GM23338 (cell line): ENCODE results near the gene DPF3. TPM values are rescaled to one million over a fixed set of nuclear protein-coding genes. Genes with fewer than 3 reads are reported as not detected.

ENCODE experiments used
- CREB1 ChIP-seq: fragments of 250-450 bp; sonication (Bioruptor Pico); IDR thresholded peaks from 2 replicates; pipeline ENCODE4 v1.5.0; 2020; ENCODE audit warnings: low read depth, mild to moderate bottlenecking, moderate library complexity
- EZH2 ChIP-seq: fragments of 200-600 bp; sonication (generic); IDR thresholded peaks from one replicate; pipeline ENCODE4 v1.8.0; 2017; ENCODE audit warnings: antibody characterized with exemption, mild to moderate bottlenecking, low read depth; ENCODE audit not compliant: unreplicated experiment
- JUNB ChIP-seq: IDR thresholded peaks from one replicate; pipeline ENCODE4 v1.6.1; 2016; ENCODE audit warnings: antibody characterized with exemption; ENCODE audit not compliant: unreplicated experiment
- REST ChIP-seq: IDR thresholded peaks from one replicate; pipeline ENCODE4 v1.6.1; 2018; ENCODE audit warnings: antibody characterized with exemption; ENCODE audit not compliant: unreplicated experiment
- ZNF331 ChIP-seq: fragments of 250-450 bp; sonication (Bioruptor Pico); IDR thresholded peaks from 2 replicates; pipeline ENCODE4 v1.5.0; 2020; ENCODE audit warnings: low read depth, mild to moderate bottlenecking, moderate library complexity
- polyA plus RNA-seq: library from polyadenylated mRNA; unstranded; fragments of >200 nt; fragmentation: Nextera tagmentation; extraction: Ambion mirVana; gene quantifications from 2 replicates; pipeline ENCODE4 v1.2.1, GENCODE V29; 2016
- total RNA-seq: library from RNA; depleted of rRNA; stranded (reverse); fragments of >200 nt; shearing (Covaris generic); gene quantifications from 2 replicates; pipeline ENCODE4 v1.2.3, GENCODE V29; 2014
- TF ChIP-seq, protein P1 (sequence below): fragments of 250-450 bp; sonication (Bioruptor Pico); IDR thresholded peaks from 2 replicates; pipeline ENCODE4 v1.5.0; 2020; ENCODE audit warnings: mild to moderate bottlenecking, moderate library complexity

Gene DPF3
- total and polyA plus RNA-seq, 2 experiments from 2014 or later, result 0.18 to 1.0 TPM

GRCh38 chr14:72644038-72644437 lies 249.9 kb downstream of the DPF3 start (continued):
- TF ChIP-seq, protein P1, sequence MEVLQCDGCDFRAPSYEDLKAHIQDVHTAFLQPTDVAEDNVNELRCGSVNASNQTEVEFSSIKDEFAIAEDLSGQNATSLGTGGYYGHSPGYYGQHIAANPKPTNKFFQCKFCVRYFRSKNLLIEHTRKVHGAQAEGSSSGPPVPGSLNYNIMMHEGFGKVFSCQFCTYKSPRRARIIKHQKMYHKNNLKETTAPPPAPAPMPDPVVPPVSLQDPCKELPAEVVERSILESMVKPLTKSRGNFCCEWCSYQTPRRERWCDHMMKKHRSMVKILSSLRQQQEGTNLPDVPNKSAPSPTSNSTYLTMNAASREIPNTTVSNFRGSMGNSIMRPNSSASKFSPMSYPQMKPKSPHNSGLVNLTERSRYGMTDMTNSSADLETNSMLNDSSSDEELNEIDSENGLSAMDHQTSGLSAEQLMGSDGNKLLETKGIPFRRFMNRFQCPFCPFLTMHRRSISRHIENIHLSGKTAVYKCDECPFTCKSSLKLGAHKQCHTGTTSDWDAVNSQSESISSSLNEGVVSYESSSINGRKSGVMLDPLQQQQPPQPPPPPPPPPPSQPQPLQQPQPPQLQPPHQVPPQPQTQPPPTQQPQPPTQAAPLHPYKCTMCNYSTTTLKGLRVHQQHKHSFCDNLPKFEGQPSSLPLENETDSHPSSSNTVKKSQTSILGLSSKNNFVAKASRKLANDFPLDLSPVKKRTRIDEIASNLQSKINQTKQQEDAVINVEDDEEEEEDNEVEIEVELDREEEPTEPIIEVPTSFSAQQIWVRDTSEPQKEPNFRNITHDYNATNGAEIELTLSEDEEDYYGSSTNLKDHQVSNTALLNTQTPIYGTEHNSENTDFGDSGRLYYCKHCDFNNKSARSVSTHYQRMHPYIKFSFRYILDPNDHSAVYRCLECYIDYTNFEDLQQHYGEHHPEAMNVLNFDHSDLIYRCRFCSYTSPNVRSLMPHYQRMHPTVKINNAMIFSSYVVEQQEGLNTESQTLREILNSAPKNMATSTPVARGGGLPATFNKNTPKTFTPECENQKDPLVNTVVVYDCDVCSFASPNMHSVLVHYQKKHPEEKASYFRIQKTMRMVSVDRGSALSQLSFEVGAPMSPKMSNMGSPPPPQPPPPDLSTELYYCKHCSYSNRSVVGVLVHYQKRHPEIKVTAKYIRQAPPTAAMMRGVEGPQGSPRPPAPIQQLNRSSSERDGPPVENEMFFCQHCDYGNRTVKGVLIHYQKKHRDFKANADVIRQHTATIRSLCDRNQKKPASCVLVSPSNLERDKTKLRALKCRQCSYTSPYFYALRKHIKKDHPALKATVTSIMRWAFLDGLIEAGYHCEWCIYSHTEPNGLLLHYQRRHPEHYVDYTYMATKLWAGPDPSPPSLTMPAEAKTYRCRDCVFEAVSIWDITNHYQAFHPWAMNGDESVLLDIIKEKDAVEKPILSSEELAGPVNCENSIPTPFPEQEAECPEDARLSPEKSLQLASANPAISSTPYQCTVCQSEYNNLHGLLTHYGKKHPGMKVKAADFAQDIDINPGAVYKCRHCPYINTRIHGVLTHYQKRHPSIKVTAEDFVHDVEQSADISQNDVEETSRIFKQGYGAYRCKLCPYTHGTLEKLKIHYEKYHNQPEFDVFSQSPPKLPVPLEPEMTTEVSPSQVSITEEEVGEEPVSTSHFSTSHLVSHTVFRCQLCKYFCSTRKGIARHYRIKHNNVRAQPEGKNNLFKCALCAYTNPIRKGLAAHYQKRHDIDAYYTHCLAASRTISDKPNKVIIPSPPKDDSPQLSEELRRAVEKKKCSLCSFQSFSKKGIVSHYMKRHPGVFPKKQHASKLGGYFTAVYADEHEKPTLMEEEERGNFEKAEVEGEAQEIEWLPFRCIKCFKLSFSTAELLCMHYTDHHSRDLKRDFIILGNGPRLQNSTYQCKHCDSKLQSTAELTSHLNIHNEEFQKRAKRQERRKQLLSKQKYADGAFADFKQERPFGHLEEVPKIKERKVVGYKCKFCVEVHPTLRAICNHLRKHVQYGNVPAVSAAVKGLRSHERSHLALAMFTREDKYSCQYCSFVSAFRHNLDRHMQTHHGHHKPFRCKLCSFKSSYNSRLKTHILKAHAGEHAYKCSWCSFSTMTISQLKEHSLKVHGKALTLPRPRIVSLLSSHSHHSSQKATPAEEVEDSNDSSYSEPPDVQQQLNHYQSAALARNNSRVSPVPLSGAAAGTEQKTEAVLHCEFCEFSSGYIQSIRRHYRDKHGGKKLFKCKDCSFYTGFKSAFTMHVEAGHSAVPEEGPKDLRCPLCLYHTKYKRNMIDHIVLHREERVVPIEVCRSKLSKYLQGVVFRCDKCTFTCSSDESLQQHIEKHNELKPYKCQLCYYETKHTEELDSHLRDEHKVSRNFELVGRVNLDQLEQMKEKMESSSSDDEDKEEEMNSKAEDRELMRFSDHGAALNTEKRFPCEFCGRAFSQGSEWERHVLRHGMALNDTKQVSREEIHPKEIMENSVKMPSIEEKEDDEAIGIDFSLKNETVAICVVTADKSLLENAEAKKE, result no peak
- TF ChIP-seq CREB1 (CRISPR knock-in tag) (no peak), REST (no peak), EZH2 (no peak), JUNB (no peak), ZNF331 (CRISPR knock-in tag) (no peak)
